ENCODE results near the gene EGFR. TPM values are rescaled to one million over a fixed set of nuclear protein-coding genes. Genes with fewer than 3 reads are reported as not detected.
A peak's percentile ranks its signal among the peaks of the same experiment; 100 is the strongest.

The EGFR gene
- total RNA-seq, 1 donor = 98.9 TPM

- no peak overlapping the region for H3K4me3 ChIP-seq (ENCODE audit: low read depth, low read length)
- no peak for TF ChIP-seq CTCF (IDR thresholded peaks at IDR 0.05; ENCODE audit: insufficient read depth, low read depth, low read length)
- peak; percentile 31 for DNase-seq (ENCODE audit: low read depth)
Measured at GRCh38 chr7:54992871-54993475, 25.8 kb upstream of the EGFR start.

- TF ChIP-seq CTCF (IDR thresholded peaks at IDR 0.05; ENCODE audit: insufficient read depth, low read depth, low read length) = no peak
- H3K4me3 ChIP-seq (ENCODE audit: low read depth, low read length) = no peak overlapping the region
- DNase-seq (ENCODE audit: low read depth) = no peak
Measured at GRCh38 chr7:54995166-54995565, 23.7 kb upstream of the EGFR start.

- H3K4me3 ChIP-seq (ENCODE audit: low read depth, low read length) = no peak overlapping the region
- peak; percentile 63 for DNase-seq (ENCODE audit: low read depth)
- TF ChIP-seq CTCF (IDR thresholded peaks at IDR 0.05; ENCODE audit: insufficient read depth, low read depth, low read length) = no peak
Measured at GRCh38 chr7:54995610-54996363, 23.0 kb upstream of the EGFR start.

GRCh38 chr7:54996391-54996790 lies 22.4 kb upstream of the EGFR start:
- TF ChIP-seq CTCF (IDR thresholded peaks at IDR 0.05; ENCODE audit: insufficient read depth, low read depth, low read length) = no peak
- no peak for DNase-seq (ENCODE audit: low read depth)
- no peak overlapping the region for H3K4me3 ChIP-seq (ENCODE audit: low read depth, low read length)

GRCh38 chr7:55004579-55004978 lies 14.2 kb upstream of the EGFR start:
- H3K4me3 ChIP-seq (ENCODE audit: low read depth, low read length) = no peak overlapping the region
- TF ChIP-seq CTCF (IDR thresholded peaks at IDR 0.05; ENCODE audit: insufficient read depth, low read depth, low read length) = no peak
- DNase-seq (ENCODE audit: low read depth) = no peak

- H3K4me3 ChIP-seq (ENCODE audit: low read depth, low read length) = no peak overlapping the region
- no peak for DNase-seq (ENCODE audit: low read depth)
- TF ChIP-seq CTCF (IDR thresholded peaks at IDR 0.05; ENCODE audit: insufficient read depth, low read depth, low read length) = no peak
Measured at GRCh38 chr7:55005241-55005851, 13.5 kb upstream of the EGFR start.

Data from fibroblast of villous mesenchyme (primary cell).